Measurements from ENCODE around the gene GTPBP10. TPM values are rescaled to one million over a fixed set of nuclear protein-coding genes. Genes with fewer than 3 reads are reported as not detected.

Gene GTPBP10, protein sequence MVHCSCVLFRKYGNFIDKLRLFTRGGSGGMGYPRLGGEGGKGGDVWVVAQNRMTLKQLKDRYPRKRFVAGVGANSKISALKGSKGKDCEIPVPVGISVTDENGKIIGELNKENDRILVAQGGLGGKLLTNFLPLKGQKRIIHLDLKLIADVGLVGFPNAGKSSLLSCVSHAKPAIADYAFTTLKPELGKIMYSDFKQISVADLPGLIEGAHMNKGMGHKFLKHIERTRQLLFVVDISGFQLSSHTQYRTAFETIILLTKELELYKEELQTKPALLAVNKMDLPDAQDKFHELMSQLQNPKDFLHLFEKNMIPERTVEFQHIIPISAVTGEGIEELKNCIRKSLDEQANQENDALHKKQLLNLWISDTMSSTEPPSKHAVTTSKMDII
- total RNA-seq (27.2 TPM), polyA plus RNA-seq (10 to 100 TPM; 34.9 to 49.1 (median 41.5) TPM)

DNA sequence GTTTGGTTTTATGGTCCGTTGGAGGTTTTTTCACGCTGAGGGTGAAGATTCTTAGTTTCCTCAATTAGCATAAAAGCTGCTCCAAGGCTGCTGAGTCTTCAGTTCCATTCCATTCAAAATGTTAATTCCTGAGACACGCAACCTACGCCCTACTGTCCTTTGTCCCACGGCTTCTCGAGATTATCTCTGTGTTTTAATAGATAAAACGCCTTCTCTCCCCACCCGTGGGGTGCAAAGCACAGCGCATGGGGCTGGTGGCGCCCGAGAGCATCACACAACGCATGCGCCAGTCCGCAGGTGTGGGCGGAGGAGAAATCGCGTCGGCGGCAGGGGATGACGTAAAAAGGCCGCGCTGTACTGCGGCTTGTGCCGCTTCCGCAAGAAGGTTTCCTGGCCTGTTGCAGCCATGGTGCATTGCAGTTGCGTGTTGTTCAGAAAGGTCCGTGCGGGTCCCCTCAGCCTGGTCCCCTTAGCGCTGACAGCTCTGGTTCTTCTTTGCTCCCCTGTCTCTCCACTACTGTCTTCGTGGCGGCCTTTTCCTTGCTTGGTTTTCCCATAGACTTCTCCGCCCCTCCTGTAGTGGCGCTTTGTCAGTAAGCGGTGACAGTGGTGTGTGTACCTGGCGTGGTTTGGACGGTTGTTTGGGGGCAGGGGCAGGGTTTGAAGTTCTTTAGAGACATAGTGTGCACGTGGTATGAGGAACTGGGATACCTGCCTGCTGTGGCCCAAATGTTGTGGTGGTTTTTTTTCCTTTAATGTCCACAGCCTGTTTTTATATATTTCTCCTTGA is at the start of gene GTPBP10:
TSS of gene GTPBP10 (plus strand) at position 381 of the 790 bp plus-strand sequence. CDS start at position 407, 26 bp downstream.
- peak within 1 kb of the TSS; percentile 93 for H3K27ac ChIP-seq (ENCODE audit: insufficient read depth, low read length, poor library complexity, severe bottlenecking)
- H3K9me3 ChIP-seq (ENCODE audit: control insufficient read depth in 2 of 2, low read length in 2 of 2), result no peaks in the 10 kb centered on the region
- Mint-ChIP-seq H3K9me3 (peaks cover 0 to 2% (median 0%) of the 10 kb centered on the region in 7 donors), H3K4me3 (peak within 1 kb of the TSS; percentile 95 to 99 (median 98)), H3K4me1 (peaks cover 33 to 61% (median 42%) of the 10 kb centered on the region in 4 donors), H3K36me3 (peaks cover 24% of the 10 kb centered on the region), H3K27me3 (peaks cover 11% of the 10 kb centered on the region), H3K27ac (peak within 1 kb of the TSS; percentile 97 to 100 (median 99))
- DNase-seq (peak; percentile 89 to 98 (median 95)), ATAC-seq (ENCODE audit: low read depth in 2 of 2) (peak; percentile 94 to 98)
- H3K4me3 ChIP-seq (ENCODE audit: low read depth, low read length), result peak within 1 kb of the TSS; percentile 99
- H3K4me1 ChIP-seq (ENCODE audit: control insufficient read depth, insufficient read depth, low read length, poor library complexity, severe bottlenecking), result peaks cover 32% of the 10 kb centered on the region
- peaks cover 3% of the 10 kb centered on the region for H3K36me3 ChIP-seq (ENCODE audit: control insufficient read depth, insufficient read depth, low read length)
- no peaks in the 10 kb centered on the region for H3K27me3 ChIP-seq (ENCODE audit: control insufficient read depth, insufficient read depth, low read length)

DNA sequence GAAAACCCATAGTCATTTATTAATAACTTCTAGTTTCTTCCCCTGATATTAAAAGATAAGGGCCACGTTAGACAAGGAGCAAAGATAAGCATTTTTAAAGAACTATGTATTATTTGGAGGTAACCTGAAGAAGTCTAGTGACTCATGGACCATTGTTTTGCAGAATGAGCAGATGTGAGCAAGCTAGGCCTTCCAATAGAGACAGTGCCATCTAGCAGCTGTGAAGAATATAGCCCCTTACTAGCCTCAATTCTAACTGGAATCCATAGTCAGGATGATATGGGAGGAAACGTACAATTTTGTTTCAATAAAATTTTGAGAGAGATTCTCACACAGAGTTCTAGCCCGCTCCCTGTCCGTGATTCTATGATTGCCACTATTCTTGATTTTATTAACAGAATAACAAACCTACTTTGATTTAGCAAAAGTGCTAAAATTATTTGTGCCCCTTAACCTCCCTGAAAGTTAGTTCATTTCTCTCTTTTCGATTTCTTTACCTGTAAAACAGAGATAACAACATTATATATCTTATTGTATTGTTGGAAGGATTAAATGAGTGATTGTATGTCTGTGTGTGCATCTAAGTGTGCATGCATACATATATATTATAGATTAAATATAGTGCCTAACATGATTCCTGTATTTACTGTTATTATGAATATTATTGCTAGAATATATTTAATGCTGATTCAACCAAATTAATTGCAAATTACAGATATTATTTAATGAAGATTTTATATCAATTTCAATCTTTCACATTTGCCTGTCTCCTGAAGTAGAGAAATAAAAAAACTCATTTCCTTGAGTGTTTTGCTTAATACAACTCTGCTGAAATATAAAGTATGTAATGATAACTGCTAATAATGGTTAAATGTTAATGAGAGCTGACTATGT is 48.1 kb upstream of the GTPBP10 start:
- ATAC-seq (ENCODE audit: low read depth in 2 of 2) (peak; percentile 50 to 55), DNase-seq (peak in 1 of 3 donors; percentile 3)
- Histone ChIP-seq H3K27me3 (ENCODE audit: control insufficient read depth, insufficient read depth, low read length) (peaks cover 2% of the 10 kb centered on the region), H3K9me3 (ENCODE audit: control insufficient read depth in 2 of 2, low read length in 2 of 2) (no peaks in the 10 kb centered on the region), H3K27ac (ENCODE audit: insufficient read depth, low read length, poor library complexity, severe bottlenecking) (no peak overlapping the region), H3K4me1 (ENCODE audit: control insufficient read depth, insufficient read depth, low read length, poor library complexity, severe bottlenecking) (no peaks in the 10 kb centered on the region), H3K36me3 (ENCODE audit: control insufficient read depth, insufficient read depth, low read length) (no peaks in the 10 kb centered on the region), H3K4me3 (ENCODE audit: low read depth, low read length) (no peak overlapping the region)
- Mint-ChIP-seq H3K27ac (no peak overlapping the region), H3K36me3 (no peaks in the 10 kb centered on the region), H3K4me1 (no peaks in the 10 kb centered on the region), H3K9me3 (peaks cover 0 to 3% (median 1%) of the 10 kb centered on the region in 7 donors), H3K4me3 (no peak overlapping the region), H3K27me3 (peaks cover 3% of the 10 kb centered on the region)

DNA sequence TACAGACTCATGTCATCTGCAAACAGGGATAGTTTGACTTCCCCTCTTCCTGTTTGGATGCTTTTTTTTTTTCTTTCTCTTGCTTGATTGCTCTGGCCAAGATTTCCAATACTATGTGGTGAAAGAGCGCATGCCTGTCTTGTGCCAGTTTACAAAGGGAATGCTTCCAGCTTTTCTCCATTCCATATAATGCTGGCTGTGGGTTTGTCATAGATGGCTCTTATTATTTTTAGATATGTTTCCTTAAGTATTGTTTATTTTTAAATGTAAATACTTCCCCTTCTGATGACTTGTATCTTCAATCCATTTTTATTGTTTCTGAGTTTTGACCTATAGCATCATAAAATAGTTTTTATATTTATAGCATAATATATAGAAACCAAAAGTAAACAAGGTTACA is 43.3 kb upstream of the GTPBP10 start:
- no peaks in the 10 kb centered on the region for H3K9me3 ChIP-seq (ENCODE audit: control insufficient read depth in 2 of 2, low read length in 2 of 2)
- H3K36me3 ChIP-seq (ENCODE audit: control insufficient read depth, insufficient read depth, low read length), result no peaks in the 10 kb centered on the region
- H3K36me3 Mint-ChIP-seq, result no peaks in the 10 kb centered on the region
- H3K27ac ChIP-seq (ENCODE audit: insufficient read depth, low read length, poor library complexity, severe bottlenecking), result no peak overlapping the region
- no peaks in the 10 kb centered on the region for H3K4me1 Mint-ChIP-seq
- no peak overlapping the region for H3K4me3 Mint-ChIP-seq
- H3K27me3 Mint-ChIP-seq, result peaks cover 6% of the 10 kb centered on the region
- ATAC-seq (ENCODE audit: low read depth in 2 of 2) (no peak), DNase-seq (no peak)
- no peak overlapping the region for H3K27ac Mint-ChIP-seq
- no peak overlapping the region for H3K4me3 ChIP-seq (ENCODE audit: low read depth, low read length)
- H3K9me3 Mint-ChIP-seq, result peaks cover 0 to 2% (median 0%) of the 10 kb centered on the region in 7 donors
- H3K4me1 ChIP-seq (ENCODE audit: control insufficient read depth, insufficient read depth, low read length, poor library complexity, severe bottlenecking), result no peaks in the 10 kb centered on the region
- H3K27me3 ChIP-seq (ENCODE audit: control insufficient read depth, insufficient read depth, low read length), result peaks cover 3% of the 10 kb centered on the region

DNA sequence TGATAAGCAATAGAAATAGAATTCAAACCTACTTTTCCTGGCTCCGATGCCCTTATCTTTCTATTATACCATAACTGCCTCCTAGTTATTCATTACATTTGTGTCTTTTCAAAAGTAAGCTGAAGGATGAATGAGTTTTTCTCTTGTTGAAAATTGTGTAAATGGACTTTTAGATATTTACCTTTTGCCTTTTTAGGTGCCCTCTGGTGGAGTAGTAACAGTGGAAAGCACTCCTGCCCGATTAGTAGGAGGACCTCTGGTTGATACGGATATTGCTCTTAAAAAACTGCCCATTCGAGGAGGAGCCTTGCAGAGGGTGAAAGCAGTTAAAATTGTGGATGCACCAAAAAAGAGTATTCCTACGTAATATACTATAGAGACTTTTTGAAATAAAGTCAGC is 36.6 kb upstream of the GTPBP10 start:
- Mint-ChIP-seq H3K27me3 (peaks cover 11% of the 10 kb centered on the region), H3K4me3 (no peak overlapping the region), H3K4me1 (no peaks in the 10 kb centered on the region), H3K36me3 (no peaks in the 10 kb centered on the region), H3K9me3 (no peaks in the 10 kb centered on the region), H3K27ac (no peak overlapping the region)
- DNase-seq, result no peak
- Histone ChIP-seq H3K27me3 (ENCODE audit: control insufficient read depth, insufficient read depth, low read length) (peaks cover 3% of the 10 kb centered on the region), H3K27ac (ENCODE audit: insufficient read depth, low read length, poor library complexity, severe bottlenecking) (no peak overlapping the region), H3K36me3 (ENCODE audit: control insufficient read depth, insufficient read depth, low read length) (no peaks in the 10 kb centered on the region), H3K9me3 (ENCODE audit: control insufficient read depth in 2 of 2, low read length in 2 of 2) (no peaks in the 10 kb centered on the region), H3K4me3 (ENCODE audit: low read depth, low read length) (no peak overlapping the region), H3K4me1 (ENCODE audit: control insufficient read depth, insufficient read depth, low read length, poor library complexity, severe bottlenecking) (no peaks in the 10 kb centered on the region)
- no peak for ATAC-seq (ENCODE audit: low read depth in 2 of 2)

DNA sequence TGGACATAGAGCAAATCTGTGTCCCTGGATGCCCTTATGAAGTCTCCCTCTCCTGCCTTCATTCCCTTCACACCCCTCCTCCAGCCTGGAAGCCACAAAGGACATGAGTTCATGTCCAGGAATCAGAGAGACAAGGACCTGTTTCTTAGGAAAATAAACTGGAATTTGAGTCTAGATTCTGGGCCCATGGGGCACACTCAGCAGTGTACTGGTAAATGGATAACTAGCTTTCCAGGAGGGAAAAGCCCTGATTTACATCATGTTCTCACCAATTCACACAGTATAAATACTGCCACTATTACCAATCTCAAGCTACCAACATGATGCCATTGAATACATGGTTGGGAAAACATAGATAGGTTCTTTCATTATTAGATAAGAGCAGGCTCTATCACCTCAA is 35.3 kb upstream of the GTPBP10 start:
- peaks cover 3% of the 10 kb centered on the region for H3K27me3 ChIP-seq (ENCODE audit: control insufficient read depth, insufficient read depth, low read length)

DNA sequence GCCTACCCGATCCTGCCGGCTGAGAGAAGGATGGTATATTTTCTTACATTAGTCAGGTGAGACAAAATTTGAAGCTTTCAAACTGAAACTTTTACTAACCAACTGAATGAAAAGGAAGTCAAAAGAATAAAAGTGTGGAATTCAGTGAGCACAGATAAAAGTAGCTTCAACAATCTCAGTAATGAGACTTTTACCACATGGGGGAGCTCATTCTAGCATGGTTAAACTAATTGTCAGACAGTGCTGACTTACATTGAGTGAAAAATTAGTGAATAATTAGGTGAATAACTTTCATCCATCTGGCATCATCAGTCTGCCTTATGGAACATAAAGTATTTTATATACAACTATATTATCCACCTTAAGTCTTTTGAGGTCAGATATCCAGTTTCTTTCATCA is 33.8 kb upstream of the GTPBP10 start:
- H3K27me3 ChIP-seq (ENCODE audit: control insufficient read depth, insufficient read depth, low read length), result peaks cover 3% of the 10 kb centered on the region
- H3K9me3 ChIP-seq (ENCODE audit: control insufficient read depth in 2 of 2, low read length in 2 of 2), result no peaks in the 10 kb centered on the region
- no peaks in the 10 kb centered on the region for H3K36me3 ChIP-seq (ENCODE audit: control insufficient read depth, insufficient read depth, low read length)
- Mint-ChIP-seq H3K9me3 (no peaks in the 10 kb centered on the region), H3K4me3 (no peak overlapping the region), H3K4me1 (no peaks in the 10 kb centered on the region), H3K27me3 (peaks cover 26% of the 10 kb centered on the region), H3K36me3 (no peaks in the 10 kb centered on the region), H3K27ac (no peak overlapping the region)
- H3K4me1 ChIP-seq (ENCODE audit: control insufficient read depth, insufficient read depth, low read length, poor library complexity, severe bottlenecking), result no peaks in the 10 kb centered on the region
- ATAC-seq (ENCODE audit: low read depth in 2 of 2), result no peak
- peak in 1 of 3 donors; percentile 25 for DNase-seq
- H3K27ac ChIP-seq (ENCODE audit: insufficient read depth, low read length, poor library complexity, severe bottlenecking), result no peak overlapping the region
- no peak overlapping the region for H3K4me3 ChIP-seq (ENCODE audit: low read depth, low read length)

More for the DNA sequence above, 35.3 kb upstream of the GTPBP10 start:
- no peak overlapping the region for H3K4me3 ChIP-seq (ENCODE audit: low read depth, low read length)
- no peaks in the 10 kb centered on the region for H3K36me3 ChIP-seq (ENCODE audit: control insufficient read depth, insufficient read depth, low read length)
- Mint-ChIP-seq H3K27me3 (peaks cover 17% of the 10 kb centered on the region), H3K4me3 (no peak overlapping the region), H3K36me3 (no peaks in the 10 kb centered on the region), H3K27ac (no peak overlapping the region), H3K4me1 (no peaks in the 10 kb centered on the region), H3K9me3 (no peaks in the 10 kb centered on the region)
- H3K9me3 ChIP-seq (ENCODE audit: control insufficient read depth in 2 of 2, low read length in 2 of 2), result no peaks in the 10 kb centered on the region
- DNase-seq, result no peak
- H3K4me1 ChIP-seq (ENCODE audit: control insufficient read depth, insufficient read depth, low read length, poor library complexity, severe bottlenecking), result no peaks in the 10 kb centered on the region
- ATAC-seq (ENCODE audit: low read depth in 2 of 2), result no peak
- no peak overlapping the region for H3K27ac ChIP-seq (ENCODE audit: insufficient read depth, low read length, poor library complexity, severe bottlenecking)

DNA sequence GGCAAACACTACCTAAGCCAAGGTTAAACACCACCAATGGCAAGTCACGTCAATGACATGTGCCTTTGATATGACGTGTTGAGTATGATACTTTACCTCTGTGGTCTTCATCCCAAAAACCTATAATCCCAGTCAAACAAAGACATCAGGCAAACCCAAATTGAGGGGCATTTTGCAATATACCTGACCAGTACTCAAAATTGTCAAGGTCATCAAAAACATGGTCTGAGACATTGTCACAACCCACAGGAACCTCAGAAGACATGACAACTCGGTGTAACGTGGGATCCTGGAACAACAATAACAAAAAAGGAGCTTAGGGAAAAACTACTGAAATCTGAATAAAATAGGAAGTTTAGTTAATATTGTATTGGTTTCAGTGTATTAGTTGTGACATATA is 32.6 kb upstream of the GTPBP10 start:
- no peaks in the 10 kb centered on the region for H3K4me1 Mint-ChIP-seq
- H3K9me3 Mint-ChIP-seq, result no peaks in the 10 kb centered on the region
- DNase-seq (no peak), ATAC-seq (ENCODE audit: low read depth in 2 of 2) (no peak)
- H3K4me1 ChIP-seq (ENCODE audit: control insufficient read depth, insufficient read depth, low read length, poor library complexity, severe bottlenecking), result no peaks in the 10 kb centered on the region
- H3K36me3 Mint-ChIP-seq, result no peaks in the 10 kb centered on the region
- H3K27me3 ChIP-seq (ENCODE audit: control insufficient read depth, insufficient read depth, low read length), result peaks cover 10% of the 10 kb centered on the region
- H3K27ac ChIP-seq (ENCODE audit: insufficient read depth, low read length, poor library complexity, severe bottlenecking), result no peak overlapping the region
- H3K4me3 ChIP-seq (ENCODE audit: low read depth, low read length), result no peak overlapping the region
- H3K27me3 Mint-ChIP-seq, result peaks cover 33% of the 10 kb centered on the region
- H3K9me3 ChIP-seq (ENCODE audit: control insufficient read depth in 2 of 2, low read length in 2 of 2), result no peaks in the 10 kb centered on the region
- H3K4me3 Mint-ChIP-seq, result no peak overlapping the region
- H3K27ac Mint-ChIP-seq, result no peak overlapping the region
- H3K36me3 ChIP-seq (ENCODE audit: control insufficient read depth, insufficient read depth, low read length), result no peaks in the 10 kb centered on the region

Measured in CD4-positive, CD25-positive, alpha-beta regulatory T cell (primary cell).